HFFc6 (cell line): ENCODE measurements around the gene STAC. TPM values are rescaled to one million over a fixed set of nuclear protein-coding genes. Genes with fewer than 3 reads are reported as not detected.

ENCODE experiments used
- DNase-seq: peaks from one replicate; pipeline ENCODE4 v3.0.0-alpha.2; 2018
- H3K27ac Mint-ChIP-seq: 2 replicates; pipeline ENCODE4 v1.8.0; 2020; ENCODE audit warnings: mild to moderate bottlenecking, mixed read lengths
- H3K27me3 Mint-ChIP-seq: 2 replicates; pipeline ENCODE4 v1.8.0; 2021; ENCODE audit warnings: mild to moderate bottlenecking, moderate library complexity, mixed read lengths; ENCODE audit not compliant: insufficient read depth
- H3K36me3 Mint-ChIP-seq: 2 replicates; pipeline ENCODE4 v1.8.0; 2021; ENCODE audit warnings: low read depth, mixed read lengths
- H3K4me1 Mint-ChIP-seq: 2 replicates; pipeline ENCODE4 v1.8.0; 2020; ENCODE audit warnings: low read depth, mixed read lengths
- H3K4me3 Mint-ChIP-seq: 2 replicates; pipeline ENCODE4 v1.8.0; 2020; ENCODE audit warnings: mild to moderate bottlenecking, moderate library complexity, mixed read lengths
- H3K9me3 Mint-ChIP-seq: 2 replicates; pipeline ENCODE4 v1.8.0; 2020; ENCODE audit warnings: mild to moderate bottlenecking, mixed read lengths
- total RNA-seq, 6 experiments: library from RNA; stranded (reverse); fragmentation: NEBNext Ultra II Directional; extraction: Animal tissue kit (Norgen Biotek cat#: 25700); gene quantifications; 2 replicates in 1 of 6; 3 replicates in 5 of 6; pipeline ENCODE4 v1.2.3, GENCODE V29; 2021
- TF ChIP-seq, protein P1 (sequence below): fragments of 200-600 bp; sonication (generic); IDR thresholded peaks from 2 replicates; pipeline ENCODE4 v1.5.0; 2021; ENCODE audit warnings: antibody characterized with exemption, mild to moderate bottlenecking

The STAC gene
- total RNA-seq, 6 experiments from 2014 or later, result not detected

DNA sequence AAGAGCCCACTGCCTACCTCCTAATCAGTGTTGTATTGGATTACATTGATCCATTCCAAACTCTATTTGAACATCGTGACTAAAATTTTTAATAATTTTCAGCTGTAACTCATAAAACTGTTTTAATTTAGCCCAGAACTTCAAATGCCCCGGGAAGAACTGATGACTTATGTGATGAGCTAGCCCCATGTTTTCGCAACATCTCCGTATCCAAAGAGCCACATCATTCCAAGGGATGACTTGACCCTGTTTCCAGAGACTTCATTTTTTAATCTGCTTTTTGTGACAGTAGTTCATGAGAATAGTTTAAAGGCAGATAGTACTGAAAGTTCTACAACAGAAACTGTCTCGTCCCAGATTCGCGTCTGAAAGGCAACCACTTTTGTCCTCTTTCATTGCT lies 97.4 kb downstream of the STAC start:
- H3K36me3 Mint-ChIP-seq, result 0 out of 2 replicates have a peak, but pooled peaks cover 4% of the 10 kb centered on the region
- H3K9me3 Mint-ChIP-seq, result peaks cover 43% of the 10 kb centered on the region
- no peaks in the 10 kb centered on the region for H3K4me1 Mint-ChIP-seq

DNA sequence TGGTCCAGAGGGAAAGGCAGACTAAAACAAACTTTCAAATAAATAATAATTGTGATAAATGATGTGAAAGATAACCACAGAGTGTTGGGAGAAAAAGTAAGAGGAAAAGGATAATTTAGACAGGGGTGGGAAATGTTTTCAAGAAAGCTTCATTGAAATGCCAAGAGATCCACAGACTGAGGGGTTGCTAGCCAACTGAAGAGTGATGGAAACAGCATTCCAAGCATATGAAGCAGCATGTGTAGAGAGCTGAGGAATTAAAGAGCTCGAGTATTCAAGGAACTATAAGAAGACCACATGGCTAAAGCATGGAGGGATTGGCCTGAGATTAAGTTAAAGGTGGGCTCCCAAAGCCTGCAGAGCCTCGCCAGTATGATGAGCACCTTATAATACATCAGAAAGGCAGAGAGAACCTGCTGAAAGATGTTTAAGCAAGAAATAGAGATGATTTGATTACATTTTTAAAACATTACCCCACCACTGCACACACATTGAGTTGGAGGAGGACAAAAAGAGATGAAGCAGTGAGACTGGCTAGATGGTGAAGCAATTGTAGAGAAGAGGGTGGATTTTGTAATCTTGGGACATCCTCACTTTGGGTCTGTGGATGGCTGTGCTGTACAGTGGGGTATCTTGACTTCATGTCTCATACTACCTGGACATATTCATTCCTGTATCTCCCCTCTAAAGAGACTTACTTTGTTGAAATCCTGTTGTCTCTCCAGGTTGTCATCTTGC lies 100.8 kb downstream of the STAC start:
- DNase-seq, result no peak
- Mint-ChIP-seq H3K27me3 (no peaks in the 10 kb centered on the region; the same call in 1 of the 2 replicates), H3K36me3 (0 out of 2 replicates have a peak, but pooled peaks cover 4% of the 10 kb centered on the region), H3K9me3 (peaks cover 44% of the 10 kb centered on the region), H3K27ac (no peak overlapping the region), H3K4me1 (no peaks in the 10 kb centered on the region), H3K4me3 (no peak overlapping the region)
- TF ChIP-seq, protein P1, sequence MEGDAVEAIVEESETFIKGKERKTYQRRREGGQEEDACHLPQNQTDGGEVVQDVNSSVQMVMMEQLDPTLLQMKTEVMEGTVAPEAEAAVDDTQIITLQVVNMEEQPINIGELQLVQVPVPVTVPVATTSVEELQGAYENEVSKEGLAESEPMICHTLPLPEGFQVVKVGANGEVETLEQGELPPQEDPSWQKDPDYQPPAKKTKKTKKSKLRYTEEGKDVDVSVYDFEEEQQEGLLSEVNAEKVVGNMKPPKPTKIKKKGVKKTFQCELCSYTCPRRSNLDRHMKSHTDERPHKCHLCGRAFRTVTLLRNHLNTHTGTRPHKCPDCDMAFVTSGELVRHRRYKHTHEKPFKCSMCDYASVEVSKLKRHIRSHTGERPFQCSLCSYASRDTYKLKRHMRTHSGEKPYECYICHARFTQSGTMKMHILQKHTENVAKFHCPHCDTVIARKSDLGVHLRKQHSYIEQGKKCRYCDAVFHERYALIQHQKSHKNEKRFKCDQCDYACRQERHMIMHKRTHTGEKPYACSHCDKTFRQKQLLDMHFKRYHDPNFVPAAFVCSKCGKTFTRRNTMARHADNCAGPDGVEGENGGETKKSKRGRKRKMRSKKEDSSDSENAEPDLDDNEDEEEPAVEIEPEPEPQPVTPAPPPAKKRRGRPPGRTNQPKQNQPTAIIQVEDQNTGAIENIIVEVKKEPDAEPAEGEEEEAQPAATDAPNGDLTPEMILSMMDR, result no peak

More for the DNA sequence above, 97.4 kb downstream of the STAC start:
- H3K27me3 Mint-ChIP-seq, result no peaks in the 10 kb centered on the region; the same call in 1 of the 2 replicates
- DNase-seq, result no peak
- no peak overlapping the region for H3K4me3 Mint-ChIP-seq
- TF ChIP-seq, protein P1, result no peak
- H3K27ac Mint-ChIP-seq, result no peak overlapping the region

DNA sequence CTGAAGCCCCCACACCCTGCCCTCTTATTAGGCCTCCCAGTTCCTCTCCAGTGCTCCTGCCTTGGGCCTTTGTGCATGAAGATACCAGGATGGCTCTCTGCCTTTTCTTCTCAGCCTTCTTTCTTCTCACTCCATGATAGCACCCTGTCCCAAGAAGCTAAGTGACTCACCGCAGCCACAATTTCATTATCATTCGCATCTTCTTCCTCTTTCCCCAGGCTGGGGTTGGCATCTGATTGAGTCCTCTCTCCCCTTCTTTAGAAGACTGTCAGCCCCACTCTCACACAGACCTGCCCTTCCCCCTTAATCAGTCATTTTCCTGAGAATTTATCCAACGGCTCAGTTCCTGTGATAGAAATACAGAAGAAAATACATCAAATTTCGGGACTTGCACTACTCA lies 102.0 kb downstream of the STAC start:
- peaks cover 4% of the 10 kb centered on the region; the same call in 1 of the 2 replicates for H3K36me3 Mint-ChIP-seq
- no peaks in the 10 kb centered on the region for H3K4me1 Mint-ChIP-seq
- peaks cover 53% of the 10 kb centered on the region for H3K9me3 Mint-ChIP-seq
- TF ChIP-seq, protein P1, result no peak
- DNase-seq, result no peak
- no peaks in the 10 kb centered on the region; the same call in 1 of the 2 replicates for H3K27me3 Mint-ChIP-seq
- no peak overlapping the region for H3K27ac Mint-ChIP-seq
- H3K4me3 Mint-ChIP-seq, result no peak overlapping the region

DNA sequence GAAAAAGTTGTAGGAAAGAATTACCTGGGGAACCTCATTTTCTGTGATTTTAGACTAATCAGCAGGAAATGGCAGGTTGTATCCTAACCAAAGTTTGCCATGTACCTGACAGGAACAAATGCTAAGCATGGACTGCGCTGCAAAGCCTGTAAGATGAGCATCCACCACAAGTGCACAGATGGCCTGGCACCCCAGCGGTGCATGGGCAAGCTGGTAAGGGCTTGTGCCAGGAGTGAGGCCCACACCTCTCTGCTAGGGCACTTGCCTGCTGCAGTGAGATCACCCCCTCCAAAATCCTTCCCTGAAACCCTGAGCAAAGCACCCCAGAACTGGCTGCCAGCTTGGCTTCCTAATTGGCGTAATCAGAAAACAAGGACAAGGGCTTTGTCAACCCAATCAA lies 102.6 kb downstream of the STAC start:
- Mint-ChIP-seq H3K4me3 (no peak overlapping the region), H3K9me3 (peaks cover 48% of the 10 kb centered on the region), H3K27me3 (no peaks in the 10 kb centered on the region; the same call in 1 of the 2 replicates), H3K27ac (no peak overlapping the region), H3K36me3 (peaks cover 4% of the 10 kb centered on the region; the same call in 1 of the 2 replicates), H3K4me1 (no peaks in the 10 kb centered on the region)
- DNase-seq, result no peak
- TF ChIP-seq, protein P1, result no peak

DNA sequence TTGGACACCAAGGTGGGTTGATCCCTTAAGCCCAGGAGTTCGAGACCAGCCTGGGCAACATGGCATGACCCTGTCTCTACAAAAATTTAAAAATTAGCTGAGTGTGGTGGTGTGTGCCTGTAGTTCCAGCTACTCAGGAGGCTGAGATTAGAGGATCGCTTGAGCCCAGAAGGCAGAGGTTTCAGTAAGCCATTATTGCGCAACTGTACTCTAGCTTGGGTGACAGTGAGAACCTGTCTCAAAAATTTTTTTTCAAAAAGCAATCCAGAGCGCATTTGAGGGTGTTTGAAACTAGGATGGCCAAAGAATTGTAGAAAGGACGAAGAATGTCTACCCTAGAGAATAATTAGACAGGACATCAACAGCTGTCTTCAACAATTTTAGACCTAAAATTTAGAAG lies 103.4 kb downstream of the STAC start:
- Mint-ChIP-seq H3K36me3 (peaks cover 4% of the 10 kb centered on the region; the same call in 1 of the 2 replicates), H3K4me1 (no peaks in the 10 kb centered on the region), H3K9me3 (peaks cover 50% of the 10 kb centered on the region), H3K27me3 (no peaks in the 10 kb centered on the region; the same call in 1 of the 2 replicates), H3K27ac (no peak overlapping the region), H3K4me3 (no peak overlapping the region)
- TF ChIP-seq, protein P1, result no peak
- no peak for DNase-seq
